GM19395 (cell line): ENCODE data around the gene IFNA13.

ENCODE experiments used
- ATAC-seq: cut with Tn5 transposase; IDR thresholded peaks from one replicate; pipeline ENCODE4 v1.9.1; 2021; ENCODE audit warnings: mild to moderate bottlenecking, moderate library complexity; ENCODE audit not compliant: unreplicated experiment

The IFNA13 gene

DNA sequence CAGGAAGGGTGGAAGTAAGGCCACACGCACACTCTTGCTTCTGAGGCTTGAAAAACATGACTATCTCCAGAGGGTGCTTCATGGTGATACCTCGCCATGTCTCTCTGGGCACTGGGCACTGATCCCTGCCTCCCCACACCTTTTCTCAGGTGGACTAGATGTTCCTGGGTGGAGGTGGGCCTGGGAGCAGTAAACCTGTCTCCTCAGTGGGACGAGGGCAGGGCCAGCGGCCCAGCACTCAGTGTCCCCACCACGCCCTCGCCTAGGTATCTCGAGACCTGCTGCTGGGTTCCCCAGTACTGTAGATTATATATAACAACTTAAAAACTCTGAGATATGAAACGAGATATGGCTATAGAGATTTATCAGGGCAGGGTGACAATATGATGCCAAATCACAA lies 5.6 kb downstream of the IFNA13 start:
- ATAC-seq, result no peak

DNA sequence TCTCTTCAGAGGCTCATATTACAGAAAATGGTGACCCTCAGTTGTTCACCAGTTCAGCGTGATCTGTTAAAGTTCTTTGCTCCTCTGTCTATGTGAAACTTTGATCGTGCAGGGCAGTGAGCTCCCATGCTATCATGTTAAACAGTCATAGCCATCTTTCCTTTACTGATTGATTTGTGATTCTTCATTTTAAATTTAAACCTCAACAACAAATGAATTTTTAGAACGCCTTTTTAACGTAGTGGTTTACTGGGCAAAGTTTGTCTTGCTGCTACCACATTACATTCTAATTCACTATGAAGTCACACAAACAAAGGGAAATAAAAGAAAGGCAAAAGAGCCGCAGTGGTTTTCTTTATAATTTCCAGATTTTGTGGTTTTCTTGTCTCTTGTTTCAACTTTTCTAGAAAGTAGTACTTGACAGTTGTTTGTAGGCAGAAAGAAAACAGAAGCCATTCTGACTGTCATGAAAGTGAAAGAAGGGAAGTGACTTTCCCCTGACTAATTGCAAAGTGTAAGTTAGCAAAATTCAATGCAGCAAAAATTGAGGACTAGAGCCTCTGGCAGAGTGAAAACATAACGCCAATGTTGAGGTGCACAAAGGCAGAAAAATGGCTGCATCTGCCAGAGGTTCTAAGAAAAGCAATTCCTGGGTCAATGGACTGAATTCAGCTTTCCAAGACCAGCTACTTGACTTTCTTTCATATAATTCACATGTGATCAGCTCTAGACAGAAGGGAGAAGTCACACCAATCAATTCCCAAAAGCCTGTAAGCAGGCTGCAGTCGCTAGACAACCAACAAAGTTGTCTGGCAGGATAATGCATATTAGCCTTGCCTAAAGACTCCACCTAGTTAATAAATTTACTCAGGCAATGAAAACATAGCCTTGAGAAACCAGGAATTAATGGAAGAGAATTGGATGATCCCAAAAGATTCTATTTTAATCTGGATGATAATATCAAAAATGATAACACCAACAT lies 10.1 kb downstream of the IFNA13 start:
- peak; percentile 95 for ATAC-seq

DNA sequence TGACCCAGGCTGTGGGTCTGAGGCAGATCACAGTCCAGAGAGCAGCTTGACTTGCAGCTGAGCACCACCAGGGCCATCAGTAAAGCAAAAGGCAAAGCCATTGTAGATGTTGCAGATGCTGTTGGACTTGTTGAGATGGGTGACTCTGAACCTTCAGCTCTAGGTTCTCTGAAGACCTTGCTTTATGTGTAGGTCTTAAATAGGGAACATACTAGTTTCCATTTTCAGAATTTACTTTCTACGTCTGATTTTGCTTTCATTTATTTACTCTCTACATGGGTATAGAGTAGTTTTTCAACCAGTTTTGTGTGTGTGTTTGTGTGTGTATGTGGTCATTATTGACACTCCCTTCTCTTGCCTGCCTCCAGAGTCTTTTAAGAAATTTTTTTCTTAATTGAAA lies 17.1 kb downstream of the IFNA13 start, which contains the start of gene IFNA6:
TSS of gene IFNA6 (minus strand) at position 101 of the 400 bp plus-strand sequence. CDS start at position 101, 0 bp downstream.
- no peak for ATAC-seq

DNA sequence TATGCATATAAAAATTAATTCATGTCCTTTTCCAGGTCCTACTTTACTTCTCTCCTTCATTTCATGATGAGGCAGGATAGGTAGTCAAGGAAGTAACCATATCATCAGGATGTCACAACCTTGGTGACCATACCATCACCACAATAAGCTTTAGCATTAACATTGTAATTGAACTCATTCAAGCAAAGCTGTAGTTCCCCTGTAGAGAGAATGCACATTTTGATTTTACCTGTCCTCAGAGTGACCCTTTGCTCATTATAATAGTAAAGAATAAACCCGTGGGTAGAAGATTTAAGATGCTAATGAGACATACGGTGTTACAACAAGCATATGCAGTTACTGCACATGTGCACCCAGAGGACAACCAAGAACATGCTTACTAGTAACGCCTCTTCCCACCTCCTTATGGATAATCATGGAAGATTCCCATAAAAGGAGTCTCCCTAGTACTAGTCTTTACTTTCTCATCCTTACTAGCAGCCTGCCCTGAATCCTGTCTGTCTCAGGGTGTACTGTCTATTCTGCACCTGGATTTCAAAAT lies 19.4 kb downstream of the IFNA13 start:
- no peak for ATAC-seq

DNA sequence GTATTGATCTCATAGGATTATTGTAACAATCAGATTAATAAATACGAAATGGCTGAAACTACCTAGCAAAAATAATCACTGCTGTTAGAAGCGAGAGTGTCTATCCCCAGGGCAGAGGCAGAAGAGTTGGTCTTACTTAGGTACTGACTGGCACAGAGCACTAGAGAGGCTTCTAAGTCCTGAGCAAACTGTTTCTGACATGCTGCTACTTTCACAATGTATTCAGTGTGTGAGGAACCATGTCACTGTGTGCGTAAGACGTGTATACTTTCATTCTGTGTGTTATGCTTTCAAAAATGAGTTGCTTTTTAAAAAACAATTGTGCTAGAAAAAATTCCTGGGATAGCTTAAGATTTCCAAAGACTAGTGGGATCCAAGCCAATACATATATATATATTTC lies 27.1 kb downstream of the IFNA13 start:
- no peak for ATAC-seq

DNA sequence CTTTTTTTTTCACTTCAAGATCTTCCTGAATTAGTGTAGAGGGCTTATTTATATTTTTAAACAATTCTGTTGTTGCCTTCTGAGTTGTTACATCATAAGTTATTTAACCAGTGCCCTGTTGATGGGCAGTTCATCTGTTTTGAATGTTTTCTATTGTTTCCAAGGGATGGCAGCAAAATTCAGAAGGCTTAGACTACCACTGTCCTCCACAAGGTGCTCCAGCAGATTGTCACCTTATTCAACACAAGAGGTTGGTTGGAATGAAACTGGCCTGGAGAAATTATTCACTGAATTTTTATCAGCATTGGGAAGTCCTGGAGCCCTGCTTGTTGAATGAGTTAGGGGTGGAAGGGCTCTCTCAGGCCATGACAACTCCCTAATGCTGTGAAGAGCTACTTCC lies 31.4 kb downstream of the IFNA13 start:
- no peak for ATAC-seq

DNA sequence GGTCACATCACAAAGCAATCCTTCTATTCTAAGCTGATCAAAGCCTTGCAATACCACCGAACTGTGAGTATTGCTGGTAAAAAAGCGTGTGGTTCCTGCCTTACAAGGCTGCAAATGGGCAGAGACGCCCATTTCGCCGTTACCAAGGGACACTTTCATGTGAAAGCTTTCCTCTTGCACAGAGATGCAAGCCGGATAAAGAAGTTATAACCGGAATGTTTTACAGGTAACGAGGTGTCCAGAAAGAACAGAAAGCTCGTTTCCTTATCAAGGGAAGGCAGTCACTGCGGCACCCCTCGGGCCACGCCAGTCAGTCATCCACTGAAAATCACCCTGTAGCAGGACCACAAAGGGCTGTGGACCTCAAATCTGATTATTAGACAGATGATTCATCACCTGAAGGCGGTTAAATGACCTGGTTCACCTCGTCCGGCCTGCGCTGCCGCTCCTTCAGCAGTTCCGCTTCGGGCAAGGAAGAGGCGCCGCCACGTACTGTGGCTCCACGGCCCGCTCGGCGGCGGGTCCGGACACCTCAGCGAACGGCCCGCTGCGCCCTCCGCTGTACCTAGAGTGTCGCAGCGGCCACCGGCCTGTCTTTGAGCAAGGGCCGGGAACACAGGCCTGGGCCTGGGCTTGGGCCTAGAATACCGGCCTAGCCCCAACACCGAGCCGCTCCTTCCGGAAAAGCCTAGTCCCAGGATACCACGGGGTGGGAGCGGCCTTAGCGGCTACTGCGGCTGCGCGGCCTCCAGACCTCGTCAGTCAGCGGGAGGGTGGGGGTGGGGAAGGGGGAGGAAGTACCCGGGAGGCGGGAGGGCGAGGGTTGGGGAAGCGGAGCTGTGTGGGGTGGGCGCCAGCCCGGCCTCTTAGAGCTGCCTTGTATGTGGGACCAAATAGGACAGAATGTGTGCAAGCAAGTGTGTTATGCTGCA lies 32.9 kb downstream of the IFNA13 start, which contains the start of gene KLHL9:
TSS of gene KLHL9 (minus strand) at position 704 of the 932 bp plus-strand sequence. CDS start at position 159, 545 bp downstream.
- ATAC-seq, result peak; percentile 89

DNA sequence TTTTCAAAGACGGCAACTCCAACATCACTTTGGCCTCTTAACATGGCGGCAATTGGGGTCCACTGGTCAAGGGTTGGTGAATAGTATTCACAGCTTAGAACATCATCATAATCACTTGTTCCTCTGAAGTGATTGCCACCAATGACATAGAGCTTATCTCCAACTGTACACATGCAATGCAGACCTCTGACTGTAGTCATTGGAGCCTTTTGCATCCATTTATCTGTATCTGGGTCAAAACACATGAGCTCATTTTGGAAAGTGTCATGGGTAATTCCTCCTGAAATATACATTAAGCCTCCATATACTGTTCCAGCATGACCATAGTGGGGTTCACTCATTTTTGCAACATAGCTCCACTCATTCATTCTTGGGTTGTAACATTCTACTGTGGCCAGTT lies 34.6 kb downstream of the IFNA13 start:
- ATAC-seq, result no peak

DNA sequence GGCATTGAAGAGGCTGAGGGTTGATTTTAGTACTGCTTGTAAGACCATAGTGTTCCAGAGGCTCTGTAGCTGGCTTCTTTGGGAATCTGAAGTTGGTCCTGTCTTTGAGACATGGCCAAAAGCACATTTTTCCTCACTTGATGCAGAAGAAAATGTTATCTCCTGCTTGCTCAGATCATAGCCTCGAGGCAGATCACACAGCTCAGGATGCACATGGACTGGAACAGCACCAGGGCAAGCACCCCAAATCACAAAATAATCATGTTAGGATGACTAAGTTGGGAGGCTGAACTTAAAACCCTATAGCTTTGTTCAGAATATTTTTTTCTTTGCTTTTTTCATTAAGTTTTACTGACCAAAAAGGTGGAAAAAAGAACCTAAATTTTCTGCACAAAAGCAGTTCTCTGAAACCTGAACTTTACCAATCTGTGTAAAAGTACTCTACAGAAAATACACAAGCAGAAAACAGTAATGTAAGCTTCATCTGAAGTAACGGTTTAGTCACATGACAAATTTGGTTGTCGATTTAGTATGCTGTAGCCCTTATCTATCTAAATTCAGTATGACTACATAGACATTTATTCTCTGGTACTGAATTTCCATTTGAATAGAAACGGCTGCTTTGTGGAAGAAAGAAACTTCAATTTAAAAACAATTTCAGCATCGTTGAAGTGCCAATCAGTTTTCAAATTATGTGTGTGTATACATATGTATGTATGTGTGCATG lies 36.0 kb downstream of the IFNA13 start:
- ATAC-seq, result no peak

DNA sequence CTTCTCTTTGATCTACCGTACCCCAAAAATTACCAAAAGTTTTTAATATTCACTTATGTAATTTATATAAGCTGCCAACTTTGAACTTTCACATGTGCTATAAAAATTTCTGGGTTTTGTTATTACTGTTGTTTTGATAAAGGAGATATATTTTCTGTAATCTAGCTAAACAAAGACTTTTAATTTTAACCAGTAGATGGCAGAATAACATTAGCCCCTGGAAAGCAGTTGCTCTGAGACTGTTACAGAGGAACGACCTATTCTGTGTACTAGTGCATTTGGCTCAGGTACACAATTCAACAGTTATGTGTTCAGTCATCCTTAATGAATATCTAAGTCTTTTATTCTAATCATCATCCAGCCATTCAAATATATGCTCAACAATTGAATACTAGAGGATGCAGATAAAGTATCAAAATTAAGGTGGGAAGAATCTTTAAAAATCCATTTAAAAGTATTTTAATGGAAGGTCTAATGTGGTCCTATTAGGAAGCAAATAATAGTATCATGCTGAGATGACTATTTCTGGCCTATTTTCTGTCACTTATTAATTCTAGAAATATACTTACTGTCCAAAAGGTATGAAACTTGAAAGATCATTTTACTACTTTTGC lies 41.2 kb downstream of the IFNA13 start:
- ATAC-seq, result peak; percentile 91

DNA sequence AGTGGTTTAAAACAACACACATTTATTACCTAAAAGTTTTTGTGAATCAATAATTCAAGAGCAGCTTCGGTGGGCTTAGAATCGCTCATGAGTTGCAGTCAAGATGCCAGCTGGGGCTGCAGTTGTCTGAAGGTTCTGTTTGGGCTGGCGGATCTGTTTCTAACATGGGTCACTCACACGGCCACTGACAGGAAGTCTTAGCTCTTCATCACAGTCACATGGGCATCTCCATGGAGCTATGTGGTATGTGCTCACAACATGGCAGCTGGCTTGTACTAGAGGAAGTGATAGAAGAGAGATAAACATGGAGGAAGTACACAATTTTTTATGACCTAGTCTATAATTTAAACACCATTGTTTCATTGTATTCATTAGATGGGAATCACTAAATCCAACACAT lies 43.8 kb downstream of the IFNA13 start:
- no peak for ATAC-seq

DNA sequence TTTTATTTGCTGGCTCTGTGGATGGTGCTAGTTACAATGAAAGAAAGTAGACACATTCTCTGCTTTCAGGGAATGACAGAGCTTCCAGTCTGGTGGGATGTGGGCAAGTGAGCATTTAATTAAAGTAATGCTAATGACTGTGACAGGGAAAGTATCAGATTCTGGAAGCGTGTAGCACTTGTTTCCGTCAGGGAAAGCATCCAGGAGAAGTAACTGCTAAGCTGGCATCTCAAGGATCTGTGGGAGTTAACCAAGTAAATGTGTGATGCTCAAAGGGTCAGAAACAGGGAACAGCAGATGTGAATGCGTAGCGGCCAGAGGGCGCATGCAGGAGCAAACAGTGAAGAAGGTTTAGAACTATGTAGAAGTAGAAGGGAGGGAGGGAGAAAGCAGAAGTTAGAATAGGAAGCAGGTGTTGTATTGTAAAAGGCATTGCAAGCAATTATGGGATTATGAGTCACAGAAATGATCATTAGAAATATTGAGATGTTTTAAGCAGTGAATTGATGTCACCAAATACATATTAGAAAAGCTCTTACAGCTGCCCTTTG lies 44.9 kb downstream of the IFNA13 start:
- no peak for ATAC-seq

DNA sequence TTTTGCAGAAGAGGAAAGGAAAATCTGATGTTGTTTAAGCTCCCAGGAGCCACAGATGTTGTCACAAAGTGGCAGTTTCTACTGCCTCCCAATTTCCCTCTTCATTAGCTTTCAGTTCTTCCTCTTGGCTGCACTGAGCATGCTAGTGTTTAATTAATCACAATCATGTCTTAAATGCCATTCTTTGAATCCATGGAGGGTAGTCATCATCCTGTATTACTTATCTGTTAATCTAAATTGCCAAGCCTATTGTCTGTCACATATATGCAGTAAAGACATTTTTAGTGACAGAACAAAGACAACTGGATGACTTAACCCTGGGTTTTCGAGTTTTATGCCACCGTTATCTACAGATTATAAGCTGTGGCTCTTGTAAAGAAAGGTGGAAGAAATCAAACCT lies 47.4 kb downstream of the IFNA13 start:
- no peak for ATAC-seq

DNA sequence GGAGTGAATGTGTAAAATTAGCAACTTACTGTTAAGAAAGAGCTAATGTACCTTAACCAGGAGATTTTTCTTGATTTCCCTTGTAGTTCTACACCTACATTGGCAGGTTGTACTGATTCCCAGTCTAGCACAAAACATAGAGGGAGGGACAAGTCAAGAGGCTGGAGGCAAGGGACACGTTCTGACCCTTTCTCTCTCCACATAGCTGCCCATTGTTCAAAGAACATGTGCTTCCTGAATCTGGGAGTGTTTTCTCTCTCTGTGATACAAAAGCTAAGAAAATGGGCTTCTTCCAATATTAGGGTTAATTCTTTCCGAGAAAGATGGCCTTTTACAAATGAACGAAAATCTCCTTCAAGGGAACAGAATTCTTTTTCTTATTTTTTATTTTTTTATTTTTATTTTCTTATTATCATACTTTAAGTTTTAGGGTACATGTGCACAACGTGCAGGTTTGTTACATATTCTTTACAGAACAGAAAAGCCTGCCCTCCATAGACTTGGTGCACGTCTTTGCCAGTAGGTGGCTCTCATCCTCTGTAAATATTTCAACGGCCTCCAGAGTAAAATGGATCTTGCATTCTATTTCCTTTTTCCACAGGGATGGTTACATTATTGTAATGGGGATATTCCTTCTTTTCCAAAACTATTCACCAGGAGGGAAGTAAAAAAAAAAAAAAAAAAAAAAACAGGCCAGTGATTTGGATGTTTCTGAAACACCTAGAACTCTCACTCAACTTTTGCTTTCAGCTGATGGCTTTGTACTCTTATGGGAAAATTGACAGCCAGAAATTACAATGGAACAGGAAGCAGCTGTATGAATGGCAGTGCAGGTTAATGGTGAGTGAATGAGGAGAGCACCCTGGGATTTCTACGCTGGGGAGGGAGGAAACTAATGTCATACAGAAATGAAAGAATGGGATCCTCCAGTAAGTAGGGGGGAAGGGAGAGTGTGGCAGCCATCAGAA lies 49.6 kb downstream of the IFNA13 start:
- peak; percentile 76 for ATAC-seq
